K562 (cell line): Measurements from ENCODE around the gene FLCN. TPM values are rescaled to one million over a fixed set of nuclear protein-coding genes. Genes with fewer than 3 reads are reported as not detected.

ENCODE experiments used
- BHLHE40 ChIP-seq: IDR thresholded peaks from 2 replicates; pipeline ENCODE4 v1.6.1; 2011; ENCODE audit warnings: low read length, improper control_type of control experiment
- BRCA1 ChIP-seq, 2 experiments: fragments of 450-650 bp in 1 of 2; sonication (generic) in 1 of 2; formaldehyde crosslinking in 1 of 2; IDR thresholded peaks; 2 replicates each; pipeline versions ENCODE4 v1.5.0 to v1.6.1; 2017 to 2020; ENCODE audit warnings: mild to moderate bottlenecking in 1 of 2, missing genetic modification reagents in 1 of 2
- DPF2 ChIP-seq: fragments of 450-650 bp; IDR thresholded peaks from 2 replicates; pipeline ENCODE4 v1.6.1; 2016
- EP400 ChIP-seq: fragments of 450-650 bp; IDR thresholded peaks from 2 replicates; pipeline ENCODE4 v1.6.1; 2017; ENCODE audit warnings: antibody characterized with exemption, mild to moderate bottlenecking, moderate library complexity
- HDAC6 ChIP-seq: IDR thresholded peaks from 2 replicates; pipeline ENCODE4 v1.6.1; 2012; ENCODE audit warnings: low read depth, mild to moderate bottlenecking, control low read depth, inconsistent platforms, low read length, moderate library complexity
- KDM1A ChIP-seq, 2 experiments: fragments of 450-650 bp; IDR thresholded peaks; 2 replicates each; pipeline ENCODE4 v1.6.1; 2016; ENCODE audit warnings: mild to moderate bottlenecking in 2 of 2
- MBD1 ChIP-seq: fragments of 250-450 bp; sonication (Bioruptor Pico); IDR thresholded peaks from 2 replicates; pipeline ENCODE4 v1.8.0; 2022; ENCODE audit warnings: inconsistent platforms
- MNT ChIP-seq, 2 experiments: fragments of 450-650 bp; conservative IDR thresholded peaks; 2 replicates each; pipeline ENCODE4 v1.6.1; 2017; ENCODE audit warnings: mild to moderate bottlenecking in 2 of 2, moderate library complexity in 2 of 2
- NCOA2 ChIP-seq, 2 experiments: fragments of 450-650 bp; IDR thresholded peaks; 2 replicates each; pipeline ENCODE4 v1.6.1; 2018; ENCODE audit warnings: mild to moderate bottlenecking in 2 of 2, moderate library complexity in 1 of 2; ENCODE audit not compliant: partially characterized antibody in 2 of 2
- POLR2A ChIP-seq: fragments of 450-650 bp; conservative IDR thresholded peaks from 2 replicates; pipeline ENCODE4 v1.6.1; 2016
- RBM14 ChIP-seq: fragments of 200-400 bp; formaldehyde crosslinking; IDR thresholded peaks from 2 replicates; pipeline ENCODE4 v1.6.1; 2018; ENCODE audit warnings: low read depth, mild to moderate bottlenecking, low read length, moderate library complexity, borderline replicate concordance; ENCODE audit not compliant: insufficient read depth
- RFX5 ChIP-seq: IDR thresholded peaks from 2 replicates; pipeline ENCODE4 v1.6.1; 2011; ENCODE audit warnings: low read depth, mild to moderate bottlenecking, improper control_type of control experiment, low read length
- SIN3A ChIP-seq, 2 experiments: fragments of 150-350 bp in 1 of 2; IDR thresholded peaks; 2 replicates each; pipeline ENCODE4 v1.6.1; 2011 to 2016; ENCODE audit warnings: borderline replicate concordance in 2 of 2, low read depth in 2 of 2, low read length in 2 of 2, mild to moderate bottlenecking in 2 of 2, moderate library complexity in 2 of 2; ENCODE audit not compliant: control insufficient read depth in 1 of 2
- TAF1 ChIP-seq: IDR thresholded peaks from 2 replicates; pipeline ENCODE4 v1.6.1; 2011; ENCODE audit warnings: mild to moderate bottlenecking, low read length, moderate library complexity; ENCODE audit not compliant: insufficient read depth, control insufficient read depth, severe bottlenecking; ENCODE audit errors: extremely low read depth
- ZNF140 ChIP-seq: fragments of 250-450 bp; sonication (Bioruptor Pico); IDR thresholded peaks from 2 replicates; pipeline ENCODE4 v1.8.0; 2021; ENCODE audit warnings: moderate library complexity, mild to moderate bottlenecking, inconsistent platforms
- ZNF324 ChIP-seq: fragments of 250-450 bp; sonication (Bioruptor Pico); IDR thresholded peaks from 2 replicates; pipeline ENCODE4 v1.4.0; 2020; ENCODE audit warnings: mild to moderate bottlenecking
- ZNF699 ChIP-seq: fragments of 250-450 bp; sonication (Bioruptor Pico); IDR thresholded peaks from 2 replicates; pipeline ENCODE4 v1.8.0; 2021; ENCODE audit warnings: mild to moderate bottlenecking, moderate library complexity; ENCODE audit not compliant: insufficient replicate concordance
- ZNF707 ChIP-seq: fragments of 250-450 bp; sonication (Bioruptor Pico); conservative IDR thresholded peaks from 2 replicates; pipeline ENCODE4 v1.8.0; 2022; ENCODE audit warnings: inconsistent platforms, mild to moderate bottlenecking, moderate library complexity
- ZNF780A ChIP-seq: fragments of 250-450 bp; sonication (Bioruptor Pico); IDR thresholded peaks from 2 replicates; pipeline ENCODE4 v1.5.0; 2021; ENCODE audit warnings: mild to moderate bottlenecking
- ZNF830 ChIP-seq: fragments of 250-450 bp; sonication (Bioruptor Pico); IDR thresholded peaks from 2 replicates; pipeline ENCODE4 v1.5.0; 2021; ENCODE audit warnings: mild to moderate bottlenecking
- polyA plus RNA-seq, 8 experiments: library from polyadenylated mRNA; depleted of rRNA in 4 of 8; stranded (reverse) in 5 of 8; unstranded in 3 of 8; fragments of >200 nt; fragmentation: Nextera tagmentation in 2 of 8; fragmentation: Illumina TruSeq in 1 of 8; extraction: Ambion mirVana in 2 of 8; extraction: Trizol in 1 of 8; gene quantifications; 2 replicates each; pipeline versions ENCODE4 v1.2.1 to v1.2.3, GENCODE V29; 2011 to 2014; ENCODE audit warnings: inconsistent platforms in 1 of 8, missing spikeins in 1 of 8
- total RNA-seq, 7 experiments: library from RNA; depleted of rRNA in 6 of 7; stranded (reverse); fragments of >200 nt in 6 of 7; fragmentation: Illumina TruSeq in 2 of 7; extraction: Trizol in 2 of 7; gene quantifications; 2 replicates each; pipeline versions ENCODE4 v1.2.1 to v1.2.3, GENCODE V29; 2011 to 2021; ENCODE audit warnings: low replicate concordance in 1 of 7
- TF ChIP-seq, protein P1 (sequence below): IDR thresholded peaks from 2 replicates; pipeline ENCODE4 v1.6.1; 2016; ENCODE audit warnings: missing genetic modification characterization, missing compliant biosample characterization
- TF ChIP-seq, protein P2 (sequence below): fragments of 250-450 bp; sonication (Bioruptor Pico); IDR thresholded peaks from 2 replicates; pipeline ENCODE4 v1.8.0; 2021; ENCODE audit warnings: borderline replicate concordance, mild to moderate bottlenecking, moderate library complexity; ENCODE audit not compliant: poor library complexity, severe bottlenecking

The FLCN gene
- total and polyA plus RNA-seq, 9 of the 15 experiments (the other 6 are each of a cell fraction or from before 2014, with no cell fraction given) = 1.6 to 33.5 (median 10.9) TPM

DNA sequence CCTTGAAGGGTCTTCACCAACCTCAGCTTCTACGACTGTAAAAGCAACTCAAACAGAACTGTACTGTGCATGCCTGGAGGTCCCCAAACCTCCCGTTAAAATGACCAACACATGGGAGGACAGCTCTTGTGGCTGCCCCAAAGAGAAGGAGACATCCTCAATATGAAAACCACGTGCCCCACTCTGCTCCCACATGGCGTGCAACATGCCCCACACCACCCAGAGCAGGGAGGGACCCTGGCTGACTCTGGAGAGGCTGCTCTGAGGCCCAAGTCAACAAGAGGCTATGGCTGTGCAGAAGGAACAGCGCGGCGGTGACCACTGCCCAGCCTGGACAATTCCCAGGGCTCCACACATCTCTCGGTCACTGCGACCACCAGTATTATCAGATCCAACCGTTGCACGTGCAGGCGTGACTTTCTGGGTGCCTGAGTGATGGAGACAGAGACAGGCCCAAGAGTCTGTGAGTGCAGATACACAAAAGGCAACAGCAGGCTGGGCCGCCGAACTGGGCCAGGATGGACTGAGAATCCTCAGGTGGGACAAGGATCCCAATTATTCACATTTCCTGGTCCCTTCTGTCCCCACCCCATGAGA, 32.2 kb downstream of the FLCN start (continued):
- peak; percentile 27; the same call in 1 of the 2 replicates for TF ChIP-seq EP400
- TF ChIP-seq ZNF140 (CRISPR knock-in tag) = no peak
- no peak for TF ChIP-seq MBD1 (CRISPR knock-in tag)
- no peak for TF ChIP-seq HDAC6
- no peak for TF ChIP-seq ZNF699
- no peak for TF ChIP-seq RFX5
- TF ChIP-seq RBM14 = no peak
- no peak for TF ChIP-seq POLR2A
- TF ChIP-seq, protein P1, sequence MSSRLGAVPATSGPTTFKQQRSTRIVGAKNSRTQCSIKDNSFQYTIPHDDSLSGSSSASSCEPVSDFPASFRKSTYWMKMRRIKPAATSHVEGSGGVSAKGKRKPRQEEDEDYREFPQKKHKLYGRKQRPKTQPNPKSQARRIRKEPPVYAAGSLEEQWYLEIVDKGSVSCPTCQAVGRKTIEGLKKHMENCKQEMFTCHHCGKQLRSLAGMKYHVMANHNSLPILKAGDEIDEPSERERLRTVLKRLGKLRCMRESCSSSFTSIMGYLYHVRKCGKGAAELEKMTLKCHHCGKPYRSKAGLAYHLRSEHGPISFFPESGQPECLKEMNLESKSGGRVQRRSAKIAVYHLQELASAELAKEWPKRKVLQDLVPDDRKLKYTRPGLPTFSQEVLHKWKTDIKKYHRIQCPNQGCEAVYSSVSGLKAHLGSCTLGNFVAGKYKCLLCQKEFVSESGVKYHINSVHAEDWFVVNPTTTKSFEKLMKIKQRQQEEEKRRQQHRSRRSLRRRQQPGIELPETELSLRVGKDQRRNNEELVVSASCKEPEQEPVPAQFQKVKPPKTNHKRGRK (tag) = no peak
- TF ChIP-seq ZNF707 (CRISPR knock-in tag) = no peak
- TF ChIP-seq, protein P2, sequence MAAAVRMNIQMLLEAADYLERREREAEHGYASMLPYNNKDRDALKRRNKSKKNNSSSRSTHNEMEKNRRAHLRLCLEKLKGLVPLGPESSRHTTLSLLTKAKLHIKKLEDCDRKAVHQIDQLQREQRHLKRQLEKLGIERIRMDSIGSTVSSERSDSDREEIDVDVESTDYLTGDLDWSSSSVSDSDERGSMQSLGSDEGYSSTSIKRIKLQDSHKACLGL = no peak
- TF ChIP-seq ZNF830 (CRISPR knock-in tag) = no peak
- no peak for TF ChIP-seq BRCA1 (IDR thresholded peaks at IDR 0.05)
- no peak for TF ChIP-seq BRCA1 (CRISPR knock-in tag; IDR thresholded peaks at IDR 0.05)
- no peak for TF ChIP-seq KDM1A (IDR thresholded peaks at IDR 0.05)
- no peak for TF ChIP-seq TAF1
- peak; percentile 84 for TF ChIP-seq BHLHE40
- TF ChIP-seq DPF2 = no peak
- peak in 1 of 2 experiments; percentile 16; a peak in 1 of 4 replicates for TF ChIP-seq SIN3A (IDR thresholded peaks at IDR 0.05; ENCODE audit: borderline replicate concordance in 2 of 2, control insufficient read depth in 1 of 2, low read depth in 2 of 2, low read length in 2 of 2)
- TF ChIP-seq ZNF324 (CRISPR knock-in tag) = no peak
- peak; percentile 40 to 51 for TF ChIP-seq MNT (conservative IDR thresholded peaks at IDR 0.05)
- TF ChIP-seq ZNF780A (CRISPR knock-in tag) = no peak
- TF ChIP-seq NCOA2 (IDR thresholded peaks at IDR 0.05; ENCODE audit: partially characterized antibody in 2 of 2) = no peak
